Uterus (tissue), 2 donors: ENCODE data around the gene AFF4.

Experiments used
- POLR2A ChIP-seq, 2 donors: fragments of 450-650 bp; IDR thresholded peaks; one replicate each; pipeline ENCODE4 v1.6.1; 2016; ENCODE audit warnings: antibody characterized with exemption in 2 of 2, mild to moderate bottlenecking in 1 of 2, moderate library complexity in 1 of 2
- TF ChIP-seq, protein P1 (sequence below), 4 experiments: fragments of 200-600 bp in 2 of 4; fragments of 450-650 bp in 2 of 4; sonication (generic) in 2 of 4; IDR thresholded peaks; one replicate each; pipeline ENCODE4 v1.5.1; 2016 to 2019; ENCODE audit warnings: antibody characterized with exemption in 4 of 4, mild to moderate bottlenecking in 2 of 4, moderate library complexity in 1 of 4

DNA sequence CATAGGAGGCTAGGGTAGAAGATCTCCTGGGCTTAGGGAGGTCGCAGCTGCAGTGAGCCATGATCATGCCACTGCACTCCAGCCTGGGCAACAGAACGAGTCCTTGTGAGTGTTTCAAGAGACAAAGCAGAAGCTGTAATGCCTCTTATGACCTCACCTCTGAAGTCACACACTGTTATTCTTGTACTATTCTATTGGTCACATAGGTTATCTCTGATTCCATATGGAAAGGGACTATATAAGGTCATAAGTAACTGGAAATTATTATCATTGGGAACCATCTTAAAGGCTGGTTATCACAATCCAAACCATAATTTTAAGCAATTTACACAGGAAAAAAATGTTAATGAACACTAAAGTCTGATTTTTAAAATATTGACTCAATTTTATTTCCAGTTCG, 17.9 kb upstream of the AFF4 start:
- TF ChIP-seq POLR2A (IDR thresholded peaks at IDR 0.05): no peak
- TF ChIP-seq, protein P1, sequence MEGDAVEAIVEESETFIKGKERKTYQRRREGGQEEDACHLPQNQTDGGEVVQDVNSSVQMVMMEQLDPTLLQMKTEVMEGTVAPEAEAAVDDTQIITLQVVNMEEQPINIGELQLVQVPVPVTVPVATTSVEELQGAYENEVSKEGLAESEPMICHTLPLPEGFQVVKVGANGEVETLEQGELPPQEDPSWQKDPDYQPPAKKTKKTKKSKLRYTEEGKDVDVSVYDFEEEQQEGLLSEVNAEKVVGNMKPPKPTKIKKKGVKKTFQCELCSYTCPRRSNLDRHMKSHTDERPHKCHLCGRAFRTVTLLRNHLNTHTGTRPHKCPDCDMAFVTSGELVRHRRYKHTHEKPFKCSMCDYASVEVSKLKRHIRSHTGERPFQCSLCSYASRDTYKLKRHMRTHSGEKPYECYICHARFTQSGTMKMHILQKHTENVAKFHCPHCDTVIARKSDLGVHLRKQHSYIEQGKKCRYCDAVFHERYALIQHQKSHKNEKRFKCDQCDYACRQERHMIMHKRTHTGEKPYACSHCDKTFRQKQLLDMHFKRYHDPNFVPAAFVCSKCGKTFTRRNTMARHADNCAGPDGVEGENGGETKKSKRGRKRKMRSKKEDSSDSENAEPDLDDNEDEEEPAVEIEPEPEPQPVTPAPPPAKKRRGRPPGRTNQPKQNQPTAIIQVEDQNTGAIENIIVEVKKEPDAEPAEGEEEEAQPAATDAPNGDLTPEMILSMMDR (IDR thresholded peaks at IDR 0.05): no peak
